NCI-H1694 (cell line): Measurements from ENCODE around the gene POLD1.
"Not testable (repeated sequence)": the region's sequence is repeated elsewhere in the genome, so short reads cannot be mapped to it uniquely, and the experiment has no call there.

Experiments used
- DNase-seq: peaks from one replicate; lab custom pipeline; 2025; lab: John Stamatoyannopoulos, UW

The POLD1 gene

DNA sequence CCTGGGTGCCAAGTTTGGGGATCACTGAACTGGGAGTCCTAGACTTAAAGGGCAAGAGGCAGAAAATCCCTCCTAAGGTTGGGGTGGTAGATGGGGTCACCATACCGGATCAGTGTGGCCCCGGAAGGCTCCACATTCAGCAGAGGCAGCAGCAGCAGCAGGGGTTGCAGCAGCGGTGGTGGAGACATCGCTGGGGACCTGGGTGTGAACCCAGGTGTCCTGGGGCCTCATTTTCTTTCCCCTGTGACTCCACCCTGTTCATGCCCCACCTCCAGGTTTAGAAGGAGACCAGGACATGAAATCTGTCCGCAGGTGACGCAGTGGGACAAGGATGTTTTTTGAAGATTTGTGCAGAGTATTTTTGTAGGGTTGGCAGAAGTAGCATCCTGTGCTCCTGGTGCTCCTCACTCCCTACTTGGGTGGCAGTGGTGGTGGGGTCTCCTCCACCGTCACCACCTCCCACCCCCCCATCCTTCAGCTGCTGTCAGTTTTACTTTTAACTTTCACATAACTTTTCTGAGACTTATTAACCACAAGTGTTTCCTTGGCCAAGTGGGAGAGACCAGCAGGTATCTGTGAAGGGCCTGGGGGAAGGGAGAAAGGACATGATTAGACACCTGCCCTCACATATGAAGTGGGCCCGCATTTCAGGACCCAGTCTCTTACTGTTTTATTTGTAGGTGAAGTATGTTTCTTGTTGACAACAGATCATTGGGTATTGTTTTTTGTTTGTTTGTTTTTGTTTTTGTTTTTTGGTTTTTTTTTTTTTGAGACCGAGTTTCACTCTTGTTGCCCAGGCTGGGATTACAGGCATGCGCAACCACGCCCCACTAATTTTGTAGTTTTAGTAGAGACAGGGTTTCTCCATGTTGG is 18.5 kb upstream of the POLD1 start, which contains the start of gene NAPSA:
Gene NAPSA, minus strand, starts transcription at position 206 of the 873 bp plus-strand sequence. Its CDS starts 18 bp downstream, at position 188.
- DNase-seq = no peak

DNA sequence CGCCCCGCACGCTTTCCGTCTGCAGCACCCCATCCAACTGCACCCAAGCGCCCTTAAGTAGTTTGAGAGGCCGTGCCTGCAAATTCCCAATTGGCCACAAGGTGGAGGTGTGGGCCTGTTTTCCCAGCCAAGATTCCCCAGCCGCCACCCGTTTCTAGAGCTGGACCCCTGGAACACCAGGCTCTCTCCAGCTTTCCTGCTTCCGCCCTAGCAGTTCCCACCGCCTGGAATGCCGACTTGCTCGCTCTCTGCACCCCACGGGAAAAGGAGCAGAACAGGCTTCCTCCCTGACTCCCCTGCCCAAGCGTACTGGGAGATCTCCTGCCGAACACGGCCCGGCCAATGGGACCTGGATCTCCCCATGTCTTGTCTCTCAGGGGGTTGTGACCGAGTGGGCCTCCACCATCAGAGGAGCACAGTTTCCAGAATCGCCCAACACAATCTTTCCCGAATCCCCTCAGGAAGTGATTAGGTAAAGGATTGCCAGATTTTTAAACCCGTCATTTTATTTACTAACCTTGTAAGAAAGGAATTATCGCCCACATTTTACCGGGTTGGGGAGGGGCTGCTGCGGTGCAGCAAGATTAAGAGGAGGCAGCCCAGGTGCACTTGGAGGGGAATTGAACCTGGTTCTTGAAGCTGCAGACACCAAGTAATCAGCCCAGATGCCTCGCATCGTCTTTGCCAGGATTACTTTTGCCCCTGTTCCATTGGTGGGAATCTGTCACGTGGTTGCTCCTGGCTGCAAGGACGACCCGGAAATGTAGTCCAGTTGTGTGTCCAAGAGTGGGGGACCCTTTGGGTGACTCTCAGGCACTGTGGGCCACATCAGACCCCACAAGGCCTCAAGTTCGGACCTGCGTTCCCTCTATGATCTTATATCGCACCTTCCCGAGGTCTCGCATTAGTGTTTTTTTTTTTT is 15.2 kb upstream of the POLD1 start:
- peak; percentile 84 for DNase-seq

DNA sequence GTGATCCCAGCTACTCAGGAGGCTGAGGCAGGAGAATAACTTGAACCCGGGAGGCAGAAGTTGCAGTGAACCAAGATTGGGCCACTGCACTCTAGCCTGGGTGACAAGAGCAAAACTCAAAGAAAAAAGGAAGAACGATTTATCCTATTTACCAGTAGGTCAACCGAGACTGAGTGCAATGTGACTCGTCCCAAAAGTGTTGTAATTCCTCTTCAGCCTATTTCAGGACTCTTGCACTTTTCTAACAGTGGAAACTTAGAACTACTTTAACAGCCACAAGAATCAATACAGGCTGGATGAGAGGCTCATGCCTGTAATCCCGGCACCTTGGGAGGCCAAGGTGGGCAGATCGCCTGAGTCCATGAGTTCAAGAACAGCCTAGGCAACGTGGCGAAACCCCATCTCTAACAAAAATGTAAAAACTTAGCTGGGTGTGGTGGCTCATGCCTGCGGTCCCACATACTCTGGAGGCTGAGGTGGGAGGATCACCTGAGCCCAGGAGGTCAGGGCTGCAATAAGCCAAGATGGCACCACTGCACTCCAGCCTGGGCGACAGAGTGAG is 12.2 kb upstream of the POLD1 start:
- DNase-seq = no peak

DNA sequence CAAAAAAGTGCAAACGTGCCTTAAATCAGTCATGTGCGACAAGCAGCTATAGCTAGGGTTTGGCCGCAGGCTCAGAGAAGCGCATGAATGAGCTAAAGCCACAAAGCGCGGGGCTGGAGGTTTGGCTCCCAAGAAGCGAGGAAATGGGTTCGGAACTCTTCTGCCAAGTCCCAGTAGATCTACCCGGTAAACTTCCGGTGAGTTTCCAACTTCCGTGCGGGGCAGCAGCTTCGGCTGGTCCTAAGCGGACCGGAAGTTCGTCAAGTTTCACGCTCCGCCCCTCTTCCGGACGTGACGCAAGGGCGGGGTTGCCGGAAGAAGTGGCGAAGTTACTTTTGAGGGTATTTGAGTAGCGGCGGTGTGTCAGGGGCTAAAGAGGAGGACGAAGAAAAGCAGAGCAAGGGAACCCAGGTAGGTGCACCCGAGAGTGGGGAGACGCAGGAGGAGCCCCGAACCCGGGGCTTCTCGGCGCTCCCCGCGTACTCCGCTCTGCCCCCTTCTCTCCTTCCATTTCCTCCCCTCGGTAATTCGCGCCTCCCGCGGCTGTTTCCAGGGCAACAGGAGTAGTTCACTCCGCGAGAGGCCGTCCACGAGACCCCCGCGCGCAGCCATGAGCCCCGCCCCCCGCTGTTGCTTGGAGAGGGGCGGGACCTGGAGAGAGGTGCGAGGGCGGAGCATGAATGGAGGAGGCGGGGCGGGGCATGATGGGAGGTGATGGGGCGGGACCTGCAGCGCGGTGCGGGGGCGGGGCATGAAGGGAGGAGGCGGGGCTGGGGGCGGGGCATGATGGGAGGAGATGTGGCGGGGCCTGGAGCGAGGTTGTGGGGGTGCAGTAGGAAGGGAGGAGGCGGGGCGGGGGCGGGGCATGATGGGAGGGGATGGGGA is 7.7 kb upstream of the POLD1 start, which contains the start of gene NR1H2:
Gene NR1H2, plus strand, starts transcription at position 292 of the 885 bp plus-strand sequence. CDS start 1,149 bp downstream, outside the sequence.
- DNase-seq = peak; percentile 95

DNA sequence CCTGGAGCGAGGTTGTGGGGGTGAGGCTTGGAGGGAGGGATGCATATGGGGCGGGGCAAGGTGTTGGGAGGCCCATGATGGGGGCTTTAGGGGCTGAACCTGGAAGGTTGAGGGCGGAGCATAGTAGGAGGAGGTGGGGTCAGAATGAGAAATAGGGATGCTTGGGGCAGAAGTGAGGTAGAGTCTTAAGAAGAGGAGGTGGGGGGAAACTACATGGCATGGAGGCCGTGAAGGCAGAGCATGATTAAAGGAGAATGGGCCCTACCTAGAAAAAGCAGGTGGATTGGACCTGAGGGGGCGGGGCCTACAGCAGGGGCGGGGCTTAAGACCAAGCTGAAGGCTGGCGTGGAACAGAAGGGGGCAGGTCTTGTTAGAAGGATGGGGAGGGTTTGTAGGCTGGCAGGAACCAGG is 7.1 kb upstream of the POLD1 start:
- no peak for DNase-seq

DNA sequence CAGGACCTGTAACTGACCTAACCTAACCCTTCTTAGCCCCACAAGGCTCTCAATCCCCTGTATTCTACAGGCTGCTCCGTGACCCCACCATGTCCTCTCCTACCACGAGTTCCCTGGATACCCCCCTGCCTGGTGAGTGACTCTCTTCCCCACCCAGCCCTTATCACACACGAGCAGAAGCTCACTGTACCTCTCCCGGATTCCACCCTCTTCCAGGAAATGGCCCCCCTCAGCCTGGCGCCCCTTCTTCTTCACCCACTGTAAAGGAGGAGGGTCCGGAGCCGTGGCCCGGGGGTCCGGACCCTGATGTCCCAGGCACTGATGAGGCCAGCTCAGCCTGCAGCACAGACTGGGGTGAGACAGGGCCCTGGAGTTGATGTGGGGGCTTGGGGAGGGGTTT is 6.6 kb upstream of the POLD1 start:
- no peak for DNase-seq

DNA sequence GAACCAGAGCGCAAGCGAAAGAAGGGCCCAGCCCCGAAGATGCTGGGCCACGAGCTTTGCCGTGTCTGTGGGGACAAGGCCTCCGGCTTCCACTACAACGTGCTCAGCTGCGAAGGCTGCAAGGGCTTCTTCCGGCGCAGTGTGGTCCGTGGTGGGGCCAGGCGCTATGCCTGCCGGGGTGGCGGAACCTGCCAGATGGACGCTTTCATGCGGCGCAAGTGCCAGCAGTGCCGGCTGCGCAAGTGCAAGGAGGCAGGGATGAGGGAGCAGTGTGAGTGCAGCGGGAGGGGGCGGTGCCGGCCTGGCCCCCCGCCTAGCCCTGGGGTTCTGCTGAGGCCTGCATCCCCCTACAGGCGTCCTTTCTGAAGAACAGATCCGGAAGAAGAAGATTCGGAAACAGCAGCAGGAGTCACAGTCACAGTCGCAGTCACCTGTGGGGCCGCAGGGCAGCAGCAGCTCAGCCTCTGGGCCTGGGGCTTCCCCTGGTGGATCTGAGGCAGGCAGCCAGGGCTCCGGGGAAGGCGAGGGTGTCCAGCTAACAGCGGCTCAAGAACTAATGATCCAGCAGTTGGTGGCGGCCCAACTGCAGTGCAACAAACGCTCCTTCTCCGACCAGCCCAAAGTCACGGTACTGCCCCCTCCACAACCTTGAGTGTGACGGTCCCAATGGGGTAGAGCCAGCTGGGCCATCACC is 5.8 kb upstream of the POLD1 start:
- DNase-seq = no peak

DNA sequence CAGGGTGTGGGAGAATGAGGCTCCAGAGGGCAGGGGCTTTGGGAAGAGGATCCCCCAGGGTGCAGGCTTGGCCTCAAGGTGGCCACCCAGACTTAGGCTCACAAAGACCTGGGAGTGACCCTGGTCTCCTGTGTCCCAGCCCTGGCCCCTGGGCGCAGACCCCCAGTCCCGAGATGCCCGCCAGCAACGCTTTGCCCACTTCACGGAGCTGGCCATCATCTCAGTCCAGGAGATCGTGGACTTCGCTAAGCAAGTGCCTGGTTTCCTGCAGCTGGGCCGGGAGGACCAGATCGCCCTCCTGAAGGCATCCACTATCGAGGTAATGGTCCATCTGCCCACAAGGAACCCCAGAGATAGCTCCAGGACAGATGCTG is 5.3 kb upstream of the POLD1 start:
- DNase-seq = no peak

DNA sequence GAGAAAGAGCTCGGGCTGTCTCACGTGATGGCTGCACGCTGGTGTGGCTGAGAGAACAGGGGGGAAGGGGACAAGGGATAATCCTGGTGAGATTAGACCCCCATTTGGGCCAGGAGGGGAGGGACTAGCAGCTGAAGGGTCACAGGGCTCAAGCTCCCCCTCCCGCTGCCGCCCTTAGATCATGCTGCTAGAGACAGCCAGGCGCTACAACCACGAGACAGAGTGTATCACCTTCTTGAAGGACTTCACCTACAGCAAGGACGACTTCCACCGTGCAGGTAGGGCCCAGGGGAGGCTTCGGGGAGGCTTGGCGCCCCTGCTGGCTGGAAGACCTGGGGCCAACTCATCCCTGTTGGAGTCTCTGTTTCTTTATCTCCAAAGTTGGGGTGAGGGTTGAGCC is 4.5 kb upstream of the POLD1 start:
- DNase-seq = no peak

DNA sequence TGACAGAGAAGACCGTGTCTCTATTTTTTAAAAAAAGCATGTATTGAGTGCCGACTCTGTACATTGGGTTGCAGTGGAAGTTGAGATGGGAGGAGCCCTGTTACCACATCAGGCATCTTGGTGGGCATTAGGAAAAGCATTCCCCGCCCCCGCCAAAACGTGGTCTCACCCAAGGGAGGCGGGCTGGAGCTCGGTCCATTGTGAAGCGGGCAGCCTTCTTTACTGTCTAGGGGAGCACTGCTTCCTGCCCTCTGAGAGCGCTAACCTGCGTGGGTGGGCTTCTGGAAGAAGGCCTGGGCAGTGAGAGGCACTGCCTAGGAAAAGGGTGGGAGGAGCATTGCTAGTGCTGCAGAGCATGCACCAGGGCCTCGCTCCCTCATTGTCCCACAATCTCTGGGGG is 4.0 kb upstream of the POLD1 start:
- DNase-seq = no peak

DNA sequence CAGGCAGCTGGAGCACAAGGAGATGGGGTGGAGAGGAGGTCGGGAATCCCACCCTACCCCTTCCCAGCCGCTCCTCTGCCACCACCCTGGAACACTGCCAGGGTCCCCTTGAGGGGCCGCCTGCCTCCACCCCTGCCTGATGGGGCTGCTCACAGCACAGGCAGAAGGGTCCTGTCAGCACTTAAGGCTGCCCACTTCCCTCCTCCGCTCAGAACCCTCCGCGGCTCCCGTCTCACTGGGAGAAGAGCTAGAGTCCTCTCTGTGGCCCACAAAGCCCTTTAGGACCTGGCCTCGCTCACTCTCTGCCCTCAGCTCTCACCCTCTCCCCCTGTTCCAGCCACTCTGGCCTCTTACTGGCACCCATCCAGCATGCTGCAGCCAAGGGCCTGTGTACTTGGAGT is 3.4 kb upstream of the POLD1 start:
- DNase-seq = no peak

DNA sequence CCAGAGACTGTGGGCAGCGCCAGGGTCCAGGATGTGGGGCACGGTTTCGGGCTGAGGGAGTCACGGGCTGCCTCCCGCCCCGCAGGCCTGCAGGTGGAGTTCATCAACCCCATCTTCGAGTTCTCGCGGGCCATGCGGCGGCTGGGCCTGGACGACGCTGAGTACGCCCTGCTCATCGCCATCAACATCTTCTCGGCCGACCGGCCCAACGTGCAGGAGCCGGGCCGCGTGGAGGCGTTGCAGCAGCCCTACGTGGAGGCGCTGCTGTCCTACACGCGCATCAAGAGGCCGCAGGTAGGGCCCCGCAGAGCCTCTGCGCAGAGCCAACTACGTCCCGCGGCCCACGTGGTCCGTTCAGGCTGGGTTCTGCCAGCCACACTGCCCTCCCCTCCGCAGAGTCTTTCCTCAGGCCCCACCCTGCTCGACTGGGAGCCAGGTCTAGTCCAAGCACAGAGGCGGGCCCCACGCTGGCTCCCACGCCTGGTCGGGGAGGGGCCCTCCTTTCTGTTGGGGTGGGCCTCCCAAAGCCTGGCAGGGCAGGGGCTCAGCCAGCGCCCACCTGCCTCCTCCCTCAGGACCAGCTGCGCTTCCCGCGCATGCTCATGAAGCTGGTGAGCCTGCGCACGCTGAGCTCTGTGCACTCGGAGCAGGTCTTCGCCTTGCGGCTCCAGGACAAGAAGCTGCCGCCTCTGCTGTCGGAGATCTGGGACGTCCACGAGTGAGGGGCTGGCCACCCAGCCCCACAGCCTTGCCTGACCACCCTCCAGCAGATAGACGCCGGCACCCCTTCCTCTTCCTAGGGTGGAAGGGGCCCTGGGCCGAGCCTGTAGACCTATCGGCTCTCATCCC is 2.0 kb upstream of the POLD1 start:
- no peak for DNase-seq

DNA sequence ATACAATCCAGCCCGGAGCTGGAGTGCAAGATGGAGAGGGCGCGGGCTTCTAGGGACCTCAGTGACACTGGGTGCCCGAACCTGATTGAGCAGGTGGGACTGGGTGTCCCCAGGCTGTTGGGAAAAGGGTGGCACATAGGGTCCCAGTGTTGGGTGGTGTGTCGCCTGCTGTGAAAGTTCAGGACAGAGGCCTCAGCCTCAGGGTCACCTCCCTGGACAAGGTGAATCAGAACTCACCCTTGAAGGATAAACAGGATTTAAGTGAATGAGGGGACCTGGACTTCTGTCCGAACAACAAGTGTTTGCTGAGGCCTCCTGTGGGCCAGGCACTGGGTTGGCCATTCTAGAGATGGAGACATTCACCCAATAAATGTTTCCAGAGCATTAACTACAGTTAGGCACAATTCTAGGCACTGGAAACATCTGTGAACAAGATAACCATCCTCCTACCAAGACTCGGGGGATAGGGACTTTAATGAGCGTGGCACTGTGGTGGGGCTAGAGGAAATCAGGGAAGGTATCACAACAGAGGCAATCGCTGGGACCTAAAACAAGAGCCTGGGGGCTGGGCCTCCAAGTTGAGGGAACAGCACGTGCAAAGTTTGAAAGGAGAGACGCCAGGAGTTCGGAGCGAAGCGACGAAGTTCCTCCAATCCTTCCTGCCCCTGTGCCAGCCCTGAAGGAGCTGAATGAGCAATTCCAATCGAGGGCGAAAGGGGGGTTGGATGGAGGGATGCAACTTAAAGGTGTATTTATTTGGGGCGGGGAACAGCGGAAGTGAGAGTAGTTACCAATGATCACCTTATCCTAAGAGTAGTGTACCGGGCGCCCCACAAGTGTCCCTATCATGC is 921 bp upstream of the POLD1 start:
- DNase-seq = no peak

DNA sequence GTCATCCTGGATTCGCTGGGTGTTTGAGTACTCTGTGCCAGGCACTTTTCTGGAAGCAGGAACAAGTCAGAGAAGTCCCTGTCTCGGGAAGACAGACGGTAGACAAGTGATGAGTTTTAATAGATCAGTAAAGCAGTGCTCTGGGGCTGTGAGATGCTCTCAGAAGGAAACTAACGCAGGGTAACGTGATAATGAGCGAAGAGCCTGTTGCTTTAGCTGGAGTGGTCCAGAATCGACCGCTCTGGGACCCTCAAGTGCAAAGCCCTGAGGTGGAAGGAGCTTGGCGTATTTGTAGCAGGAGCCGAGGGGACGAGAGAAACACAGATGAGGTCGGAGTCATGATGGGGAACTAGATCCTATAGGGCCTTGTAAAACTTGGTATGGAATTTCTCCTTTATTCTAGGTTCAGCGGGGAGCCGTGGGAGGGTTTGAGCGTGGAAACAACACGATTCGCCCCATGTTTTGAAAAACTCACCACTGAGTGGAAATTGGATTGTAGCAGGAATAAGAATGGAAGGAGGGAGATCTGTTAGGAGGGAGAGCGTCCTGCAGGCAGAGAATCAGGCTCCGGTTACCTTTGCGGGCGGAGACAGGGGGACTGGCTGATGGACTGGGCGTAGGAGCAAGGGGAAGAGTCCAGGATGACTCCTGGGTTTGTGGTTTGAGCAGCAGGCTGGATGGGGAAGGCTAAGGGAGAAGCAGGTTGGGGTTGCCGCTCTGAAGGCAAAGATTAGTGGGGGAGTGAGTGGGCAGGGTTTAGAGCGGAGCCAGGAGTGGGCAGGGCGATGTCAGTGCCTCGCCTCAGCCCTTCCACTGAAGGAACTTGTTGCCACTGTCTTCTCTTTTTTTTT is 763 bp downstream of the POLD1 start:
- no peak for DNase-seq

DNA sequence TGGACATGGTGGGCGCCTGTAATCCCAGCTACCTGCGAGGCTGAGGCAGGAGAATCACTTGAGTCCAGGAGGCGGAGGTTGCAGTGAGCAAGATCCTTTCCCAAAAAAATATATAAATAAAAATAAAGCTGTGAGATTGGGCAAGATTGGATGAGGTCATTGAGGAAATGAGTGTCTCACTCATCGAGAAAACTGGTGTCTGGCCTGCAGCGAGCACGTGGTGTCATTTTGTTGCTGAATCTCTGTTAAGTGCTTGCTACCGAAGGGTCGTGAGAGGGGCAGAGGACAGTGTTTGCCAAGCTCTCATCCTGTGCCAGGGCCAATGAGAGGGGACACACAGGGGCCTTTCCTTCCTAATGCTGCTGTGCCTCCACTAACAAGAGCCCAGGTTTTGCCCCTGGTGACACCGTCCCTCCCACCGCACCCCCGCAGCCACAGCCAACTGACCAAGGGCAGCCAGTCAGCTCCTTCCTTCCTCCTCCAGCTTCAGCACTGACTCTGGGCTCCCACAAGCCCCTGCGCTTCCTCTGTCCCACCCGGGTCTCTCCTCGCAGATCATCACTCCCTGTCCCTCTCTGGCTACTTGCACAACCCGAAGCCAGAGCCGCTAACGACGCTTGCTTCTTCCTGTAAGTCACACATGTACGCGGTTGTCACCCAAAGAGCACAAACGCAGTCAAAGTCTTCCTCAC is 3.2 kb downstream of the POLD1 start:
- no peak for DNase-seq

DNA sequence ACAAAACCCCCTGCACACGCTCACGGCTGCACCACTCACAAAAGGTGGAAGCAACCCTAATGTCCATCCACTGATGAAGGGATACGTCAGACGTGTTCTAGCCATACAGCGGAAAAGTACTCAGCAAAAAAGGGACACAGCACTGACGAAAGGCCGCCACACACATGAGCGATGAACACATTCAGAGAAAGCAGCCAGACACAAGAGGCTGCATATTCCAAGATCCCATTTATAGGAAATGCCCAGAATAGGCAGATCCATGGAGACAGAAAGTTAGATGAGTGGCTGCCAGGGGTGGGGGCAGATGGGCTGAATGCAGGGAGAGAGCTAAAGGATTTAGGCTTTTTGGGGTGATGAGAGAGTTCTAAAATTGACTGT is 3.7 kb downstream of the POLD1 start:
- DNase-seq = no peak

DNA sequence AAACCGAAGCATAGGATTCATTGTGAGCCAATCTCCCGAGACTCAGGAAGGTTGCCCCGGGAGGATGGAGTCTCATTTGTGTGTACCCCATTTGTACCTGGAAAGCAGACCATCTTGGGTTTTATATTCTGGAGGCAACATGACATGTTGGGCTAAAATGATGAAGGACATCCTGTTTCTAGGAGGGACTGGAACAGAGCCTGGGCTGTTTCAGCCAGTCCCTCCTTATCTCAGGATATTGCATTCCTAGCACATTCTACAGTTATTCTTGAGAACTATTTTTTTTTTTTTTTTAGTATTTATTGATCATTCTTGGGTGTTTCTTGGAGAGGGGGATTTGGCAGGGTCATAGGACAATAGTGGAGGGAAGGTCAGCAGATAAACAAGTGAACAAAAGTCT is 6.1 kb downstream of the POLD1 start:
- DNase-seq = not testable (repeated sequence)
